K562 (cell line): ENCODE measurements around the gene CERCAM. TPM values are rescaled to one million over a fixed set of nuclear protein-coding genes. Genes with fewer than 3 reads are reported as not detected.
A peak's percentile ranks its signal among the peaks of the same experiment; 100 is the strongest.

Source experiments
- FOXP1 ChIP-seq: sonication (generic); formaldehyde crosslinking; IDR thresholded peaks from 2 replicates; pipeline ENCODE4 v1.8.0; 2022; ENCODE audit warnings: mild to moderate bottlenecking, missing genetic modification reagents
- KLF10 ChIP-seq: fragments of 250-450 bp; sonication (Bioruptor Pico); IDR thresholded peaks from 2 replicates; pipeline ENCODE4 v1.6.1; 2021; ENCODE audit warnings: matching md5 sums
- NEUROD1 ChIP-seq: fragments of 150-350 bp; IDR thresholded peaks from 2 replicates; pipeline ENCODE4 v1.6.1; 2014; ENCODE audit warnings: borderline replicate concordance, low read length, low read depth; ENCODE audit not compliant: partially characterized antibody
- PCBP2 ChIP-seq: fragments of 200-400 bp; formaldehyde crosslinking; IDR thresholded peaks from 2 replicates; pipeline ENCODE4 v1.6.1; 2018; ENCODE audit warnings: low read length, low read depth, mild to moderate bottlenecking, moderate library complexity; ENCODE audit not compliant: poor library complexity, severe bottlenecking
- PYGO2 ChIP-seq: fragments of 450-650 bp; IDR thresholded peaks from 2 replicates; pipeline ENCODE4 v1.6.1; 2016; ENCODE audit warnings: mild to moderate bottlenecking, missing genetic modification characterization, moderate library complexity, missing compliant biosample characterization
- SETDB1 ChIP-seq: IDR thresholded peaks from one replicate; pipeline ENCODE4 v1.6.1; 2012; ENCODE audit warnings: low read length, control low read depth, inconsistent platforms
- SPI1 ChIP-seq: IDR thresholded peaks from 2 replicates; pipeline ENCODE4 v1.6.1; 2011; ENCODE audit warnings: low read depth, low read length, control low read depth, borderline replicate concordance
- TBP ChIP-seq: optimal IDR thresholded peaks from 2 replicates; pipeline ENCODE3; 2011; ENCODE audit warnings: low read depth, low read length, improper control_type of control experiment
- ZBTB17 ChIP-seq: fragments of 450-650 bp; formaldehyde crosslinking; IDR thresholded peaks from 2 replicates; pipeline ENCODE4 v1.4.0; 2020; ENCODE audit warnings: mild to moderate bottlenecking
- ZNF780A ChIP-seq: fragments of 250-450 bp; sonication (Bioruptor Pico); IDR thresholded peaks from 2 replicates; pipeline ENCODE4 v1.5.0; 2021; ENCODE audit warnings: mild to moderate bottlenecking
- polyA plus RNA-seq, 8 experiments: library from polyadenylated mRNA; depleted of rRNA in 4 of 8; stranded (reverse) in 5 of 8; unstranded in 3 of 8; fragments of >200 nt; fragmentation: Nextera tagmentation in 2 of 8; fragmentation: Illumina TruSeq in 1 of 8; extraction: Ambion mirVana in 2 of 8; extraction: Trizol in 1 of 8; gene quantifications; 2 replicates each; pipeline versions ENCODE4 v1.2.1 to v1.2.3, GENCODE V29; 2011 to 2014; ENCODE audit warnings: inconsistent platforms in 1 of 8, missing spikeins in 1 of 8
- total RNA-seq, 7 experiments: library from RNA; depleted of rRNA in 6 of 7; stranded (reverse); fragments of >200 nt in 6 of 7; fragmentation: Illumina TruSeq in 2 of 7; extraction: Trizol in 2 of 7; gene quantifications; 2 replicates each; pipeline versions ENCODE4 v1.2.1 to v1.2.3, GENCODE V29; 2011 to 2021; ENCODE audit warnings: low replicate concordance in 1 of 7
- TF ChIP-seq, protein P1 (sequence below): sonication (generic); formaldehyde crosslinking; IDR thresholded peaks from 2 replicates; pipeline ENCODE4 v1.8.0; 2022; ENCODE audit warnings: missing genetic modification reagents, mild to moderate bottlenecking, borderline replicate concordance
- TF ChIP-seq, protein P2 (sequence below): fragments of 450-650 bp; IDR thresholded peaks from 2 replicates; pipeline ENCODE4 v1.7.0; 2016; ENCODE audit warnings: borderline replicate concordance
- TF ChIP-seq, protein P3 (sequence below): fragments of 200-800 bp; sonication (Bioruptor generic); IDR thresholded peaks from 2 replicates; pipeline ENCODE4 v1.6.1; 2016; ENCODE audit warnings: missing genetic modification characterization, missing compliant biosample characterization
- TF ChIP-seq, protein P4 (sequence below): IDR thresholded peaks from 3 replicates; pipeline ENCODE4 v1.6.1; 2011; ENCODE audit warnings: borderline replicate concordance, mild to moderate bottlenecking, moderate library complexity; ENCODE audit not compliant: insufficient read length; ENCODE audit errors: extremely low read depth

The CERCAM gene
- total and polyA plus RNA-seq, 9 of the 15 experiments (the other 6 are each of a cell fraction or from before 2014, with no cell fraction given): 0.75 to 24.0 (median 18.0) TPM

DNA sequence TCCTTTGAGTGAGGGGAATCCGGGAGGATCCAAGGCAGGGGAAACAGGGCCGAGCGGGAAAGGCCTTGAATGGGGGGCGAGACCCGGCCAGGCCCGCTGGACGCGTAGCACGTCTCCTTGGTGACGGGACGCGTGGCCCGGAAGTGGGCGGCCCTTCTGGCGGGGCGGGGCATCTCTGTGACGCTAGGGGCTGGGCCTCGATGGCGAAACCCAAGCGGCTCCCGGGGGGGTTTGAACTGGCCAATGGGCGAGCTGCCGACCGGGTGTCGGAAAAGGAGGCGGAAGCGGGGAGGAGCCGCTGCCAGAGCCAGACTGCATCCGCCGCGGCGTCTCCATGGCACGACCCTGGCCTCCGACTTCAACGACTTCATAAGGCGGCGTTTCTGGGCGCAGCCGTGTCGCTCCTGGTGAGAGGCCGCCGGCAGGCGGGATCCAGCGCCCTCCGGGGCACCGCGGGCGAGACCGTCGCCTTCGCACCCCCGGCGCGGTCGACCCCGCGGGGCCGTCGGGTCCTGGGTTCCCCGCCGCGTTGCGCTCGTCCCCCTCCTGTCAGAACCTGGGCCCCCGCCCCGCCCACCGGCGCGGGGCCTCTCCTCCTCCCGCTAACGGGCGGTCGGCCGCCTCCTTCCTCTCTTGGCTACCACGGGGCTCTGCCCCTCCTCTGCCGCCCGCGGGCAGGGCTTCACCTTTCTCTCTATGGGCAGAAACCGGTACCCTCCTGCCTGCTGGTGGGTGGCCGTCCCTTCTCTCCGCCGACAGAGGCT lies 35.4 kb downstream of the CERCAM start, which contains the start of gene ODF2 (continued):
- TF ChIP-seq, protein P1, sequence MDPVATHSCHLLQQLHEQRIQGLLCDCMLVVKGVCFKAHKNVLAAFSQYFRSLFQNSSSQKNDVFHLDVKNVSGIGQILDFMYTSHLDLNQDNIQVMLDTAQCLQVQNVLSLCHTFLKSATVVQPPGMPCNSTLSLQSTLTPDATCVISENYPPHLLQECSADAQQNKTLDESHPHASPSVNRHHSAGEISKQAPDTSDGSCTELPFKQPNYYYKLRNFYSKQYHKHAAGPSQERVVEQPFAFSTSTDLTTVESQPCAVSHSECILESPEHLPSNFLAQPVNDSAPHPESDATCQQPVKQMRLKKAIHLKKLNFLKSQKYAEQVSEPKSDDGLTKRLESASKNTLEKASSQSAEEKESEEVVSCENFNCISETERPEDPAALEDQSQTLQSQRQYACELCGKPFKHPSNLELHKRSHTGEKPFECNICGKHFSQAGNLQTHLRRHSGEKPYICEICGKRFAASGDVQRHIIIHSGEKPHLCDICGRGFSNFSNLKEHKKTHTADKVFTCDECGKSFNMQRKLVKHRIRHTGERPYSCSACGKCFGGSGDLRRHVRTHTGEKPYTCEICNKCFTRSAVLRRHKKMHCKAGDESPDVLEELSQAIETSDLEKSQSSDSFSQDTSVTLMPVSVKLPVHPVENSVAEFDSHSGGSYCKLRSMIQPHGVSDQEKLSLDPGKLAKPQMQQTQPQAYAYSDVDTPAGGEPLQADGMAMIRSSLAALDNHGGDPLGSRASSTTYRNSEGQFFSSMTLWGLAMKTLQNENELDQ: no peak
- TF ChIP-seq ZNF780A (CRISPR knock-in tag): no peak
- TF ChIP-seq ZBTB17 (CRISPR knock-in tag): no peak
- TF ChIP-seq PCBP2: no peak
- TF ChIP-seq, protein P2, sequence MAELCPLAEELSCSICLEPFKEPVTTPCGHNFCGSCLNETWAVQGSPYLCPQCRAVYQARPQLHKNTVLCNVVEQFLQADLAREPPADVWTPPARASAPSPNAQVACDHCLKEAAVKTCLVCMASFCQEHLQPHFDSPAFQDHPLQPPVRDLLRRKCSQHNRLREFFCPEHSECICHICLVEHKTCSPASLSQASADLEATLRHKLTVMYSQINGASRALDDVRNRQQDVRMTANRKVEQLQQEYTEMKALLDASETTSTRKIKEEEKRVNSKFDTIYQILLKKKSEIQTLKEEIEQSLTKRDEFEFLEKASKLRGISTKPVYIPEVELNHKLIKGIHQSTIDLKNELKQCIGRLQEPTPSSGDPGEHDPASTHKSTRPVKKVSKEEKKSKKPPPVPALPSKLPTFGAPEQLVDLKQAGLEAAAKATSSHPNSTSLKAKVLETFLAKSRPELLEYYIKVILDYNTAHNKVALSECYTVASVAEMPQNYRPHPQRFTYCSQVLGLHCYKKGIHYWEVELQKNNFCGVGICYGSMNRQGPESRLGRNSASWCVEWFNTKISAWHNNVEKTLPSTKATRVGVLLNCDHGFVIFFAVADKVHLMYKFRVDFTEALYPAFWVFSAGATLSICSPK: no peak
- TF ChIP-seq, protein P3, sequence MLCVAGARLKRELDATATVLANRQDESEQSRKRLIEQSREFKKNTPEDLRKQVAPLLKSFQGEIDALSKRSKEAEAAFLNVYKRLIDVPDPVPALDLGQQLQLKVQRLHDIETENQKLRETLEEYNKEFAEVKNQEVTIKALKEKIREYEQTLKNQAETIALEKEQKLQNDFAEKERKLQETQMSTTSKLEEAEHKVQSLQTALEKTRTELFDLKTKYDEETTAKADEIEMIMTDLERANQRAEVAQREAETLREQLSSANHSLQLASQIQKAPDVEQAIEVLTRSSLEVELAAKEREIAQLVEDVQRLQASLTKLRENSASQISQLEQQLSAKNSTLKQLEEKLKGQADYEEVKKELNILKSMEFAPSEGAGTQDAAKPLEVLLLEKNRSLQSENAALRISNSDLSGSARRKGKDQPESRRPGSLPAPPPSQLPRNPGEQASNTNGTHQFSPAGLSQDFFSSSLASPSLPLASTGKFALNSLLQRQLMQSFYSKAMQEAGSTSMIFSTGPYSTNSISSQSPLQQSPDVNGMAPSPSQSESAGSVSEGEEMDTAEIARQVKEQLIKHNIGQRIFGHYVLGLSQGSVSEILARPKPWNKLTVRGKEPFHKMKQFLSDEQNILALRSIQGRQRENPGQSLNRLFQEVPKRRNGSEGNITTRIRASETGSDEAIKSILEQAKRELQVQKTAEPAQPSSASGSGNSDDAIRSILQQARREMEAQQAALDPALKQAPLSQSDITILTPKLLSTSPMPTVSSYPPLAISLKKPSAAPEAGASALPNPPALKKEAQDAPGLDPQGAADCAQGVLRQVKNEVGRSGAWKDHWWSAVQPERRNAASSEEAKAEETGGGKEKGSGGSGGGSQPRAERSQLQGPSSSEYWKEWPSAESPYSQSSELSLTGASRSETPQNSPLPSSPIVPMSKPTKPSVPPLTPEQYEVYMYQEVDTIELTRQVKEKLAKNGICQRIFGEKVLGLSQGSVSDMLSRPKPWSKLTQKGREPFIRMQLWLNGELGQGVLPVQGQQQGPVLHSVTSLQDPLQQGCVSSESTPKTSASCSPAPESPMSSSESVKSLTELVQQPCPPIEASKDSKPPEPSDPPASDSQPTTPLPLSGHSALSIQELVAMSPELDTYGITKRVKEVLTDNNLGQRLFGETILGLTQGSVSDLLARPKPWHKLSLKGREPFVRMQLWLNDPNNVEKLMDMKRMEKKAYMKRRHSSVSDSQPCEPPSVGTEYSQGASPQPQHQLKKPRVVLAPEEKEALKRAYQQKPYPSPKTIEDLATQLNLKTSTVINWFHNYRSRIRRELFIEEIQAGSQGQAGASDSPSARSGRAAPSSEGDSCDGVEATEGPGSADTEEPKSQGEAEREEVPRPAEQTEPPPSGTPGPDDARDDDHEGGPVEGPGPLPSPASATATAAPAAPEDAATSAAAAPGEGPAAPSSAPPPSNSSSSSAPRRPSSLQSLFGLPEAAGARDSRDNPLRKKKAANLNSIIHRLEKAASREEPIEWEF: no peak
- TF ChIP-seq TBP: peak; percentile 74
- TF ChIP-seq KLF10 (CRISPR knock-in tag): no peak
- no peak for TF ChIP-seq PYGO2 (tag)
- TF ChIP-seq, protein P4, sequence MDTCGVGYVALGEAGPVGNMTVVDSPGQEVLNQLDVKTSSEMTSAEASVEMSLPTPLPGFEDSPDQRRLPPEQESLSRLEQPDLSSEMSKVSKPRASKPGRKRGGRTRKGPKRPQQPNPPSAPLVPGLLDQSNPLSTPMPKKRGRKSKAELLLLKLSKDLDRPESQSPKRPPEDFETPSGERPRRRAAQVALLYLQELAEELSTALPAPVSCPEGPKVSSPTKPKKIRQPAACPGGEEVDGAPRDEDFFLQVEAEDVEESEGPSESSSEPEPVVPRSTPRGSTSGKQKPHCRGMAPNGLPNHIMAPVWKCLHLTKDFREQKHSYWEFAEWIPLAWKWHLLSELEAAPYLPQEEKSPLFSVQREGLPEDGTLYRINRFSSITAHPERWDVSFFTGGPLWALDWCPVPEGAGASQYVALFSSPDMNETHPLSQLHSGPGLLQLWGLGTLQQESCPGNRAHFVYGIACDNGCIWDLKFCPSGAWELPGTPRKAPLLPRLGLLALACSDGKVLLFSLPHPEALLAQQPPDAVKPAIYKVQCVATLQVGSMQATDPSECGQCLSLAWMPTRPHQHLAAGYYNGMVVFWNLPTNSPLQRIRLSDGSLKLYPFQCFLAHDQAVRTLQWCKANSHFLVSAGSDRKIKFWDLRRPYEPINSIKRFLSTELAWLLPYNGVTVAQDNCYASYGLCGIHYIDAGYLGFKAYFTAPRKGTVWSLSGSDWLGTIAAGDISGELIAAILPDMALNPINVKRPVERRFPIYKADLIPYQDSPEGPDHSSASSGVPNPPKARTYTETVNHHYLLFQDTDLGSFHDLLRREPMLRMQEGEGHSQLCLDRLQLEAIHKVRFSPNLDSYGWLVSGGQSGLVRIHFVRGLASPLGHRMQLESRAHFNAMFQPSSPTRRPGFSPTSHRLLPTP: no peak
- TF ChIP-seq SETDB1: no peak
- no peak for TF ChIP-seq SPI1
- TF ChIP-seq FOXP1: 0 out of 2 replicates have a peak, but pooled peaks have one; percentile 15
- TF ChIP-seq NEUROD1: peak; percentile 7
